Vagina (tissue), 2 donors: ENCODE measurements around the gene HOXB1. TPM values are rescaled to one million over a fixed set of nuclear protein-coding genes. Genes with fewer than 3 reads are reported as not detected.
A peak's percentile ranks its signal among the peaks of the same experiment; 100 is the strongest.

Experiments used
- DNase-seq, 2 donors: peaks; one replicate each; pipeline ENCODE4 v3.0.0-alpha.2; 2017; ENCODE audit errors: extremely low spot score in 2 of 2
- H3K27ac ChIP-seq: fragments of 200-600 bp; sonication (generic); one replicate; pipeline ENCODE4 v1.5.1; 2019
- H3K27me3 ChIP-seq: fragments of 200-600 bp; sonication (generic); one replicate; pipeline ENCODE4 v1.5.1; 2019
- H3K36me3 ChIP-seq, 2 donors: fragments of 200-600 bp; sonication (generic); one replicate each; pipeline ENCODE4 v1.5.1; 2017 to 2019
- H3K4me1 ChIP-seq: fragments of 200-600 bp; sonication (generic); one replicate; pipeline ENCODE4 v1.5.1; 2019
- H3K4me3 ChIP-seq, 2 donors: fragments of 200-600 bp; sonication (generic); 1 replicate in 1 of 2; 2 replicates in 1 of 2; pipeline ENCODE4 v1.5.1; 2016 to 2019
- H3K9me3 ChIP-seq: fragments of 200-600 bp; sonication (generic); one replicate; pipeline ENCODE4 v1.5.1; 2019
- POLR2A ChIP-seq, 2 donors: fragments of 450-650 bp; IDR thresholded peaks; one replicate each; pipeline ENCODE4 v1.6.1; 2017; ENCODE audit warnings: antibody characterized with exemption in 2 of 2, mild to moderate bottlenecking in 2 of 2, moderate library complexity in 2 of 2
- POLR2AphosphoS5 ChIP-seq, 2 donors: sonication (generic); formaldehyde crosslinking; IDR thresholded peaks; one replicate each; pipeline ENCODE4 v1.9.0; 2017; ENCODE audit warnings: antibody characterized with exemption in 2 of 2, mild to moderate bottlenecking in 2 of 2, low read depth in 1 of 2; ENCODE audit not compliant: insufficient read depth in 1 of 2
- intact Hi-C: fragments of 100-400 bp; cut with DNase I; formaldehyde crosslinking; loops from one replicate; pipeline ENCODE4 v1.15.1; 2023
- total RNA-seq: library from RNA; depleted of rRNA; stranded (reverse); fragments of >200 nt; gene quantifications from one replicate; pipeline ENCODE4 v1.2.3, GENCODE V29; 2016
- TF ChIP-seq, protein P1 (sequence below), 3 experiments: fragments of 450-650 bp in 2 of 3; fragments of 200-600 bp in 1 of 3; sonication (generic) in 1 of 3; IDR thresholded peaks; one replicate each; pipeline ENCODE4 v1.5.1; 2017 to 2019; ENCODE audit warnings: antibody characterized with exemption in 3 of 3, mild to moderate bottlenecking in 2 of 3, moderate library complexity in 2 of 3

The HOXB1 gene
- total RNA-seq, 1 donor from 2014 or later: not detected

DNA sequence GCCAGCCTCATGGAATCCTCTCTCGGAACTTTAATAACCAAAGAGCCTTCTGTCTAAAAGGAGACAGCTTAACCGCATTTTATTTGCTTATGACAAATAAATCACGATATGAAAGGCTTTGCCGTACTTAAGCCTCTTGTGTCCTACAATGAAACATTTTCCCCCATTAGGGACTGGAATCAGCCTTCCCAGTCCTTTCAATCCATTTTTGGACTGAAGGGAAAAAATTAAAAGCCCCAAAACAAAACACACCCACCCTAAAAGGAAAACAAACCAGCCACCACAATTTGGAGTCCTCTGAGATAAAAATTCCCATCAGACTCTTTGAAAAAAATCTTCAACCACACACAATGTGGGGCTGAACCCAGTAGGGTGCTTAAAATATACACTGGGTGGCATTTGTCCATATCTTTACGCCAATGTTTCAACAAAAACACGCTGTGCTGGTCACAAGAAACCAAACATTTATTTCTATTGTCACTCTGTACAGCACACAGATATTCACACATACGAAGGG is 44.3 kb upstream of the HOXB1 start:
- no peaks in the 10 kb centered on the region for H3K27me3 ChIP-seq
- no peaks in the 10 kb centered on the region for H3K36me3 ChIP-seq
- no peak overlapping the region for H3K27ac ChIP-seq
- intact Hi-C loops: no loop called here
- no peak overlapping the region for H3K4me3 ChIP-seq
- TF ChIP-seq POLR2A (IDR thresholded peaks at IDR 0.05) (no peak), POLR2AphosphoS5 (IDR thresholded peaks at IDR 0.05; ENCODE audit: insufficient read depth in 1 of 2, low read depth in 1 of 2) (no peak)
- TF ChIP-seq, protein P1, sequence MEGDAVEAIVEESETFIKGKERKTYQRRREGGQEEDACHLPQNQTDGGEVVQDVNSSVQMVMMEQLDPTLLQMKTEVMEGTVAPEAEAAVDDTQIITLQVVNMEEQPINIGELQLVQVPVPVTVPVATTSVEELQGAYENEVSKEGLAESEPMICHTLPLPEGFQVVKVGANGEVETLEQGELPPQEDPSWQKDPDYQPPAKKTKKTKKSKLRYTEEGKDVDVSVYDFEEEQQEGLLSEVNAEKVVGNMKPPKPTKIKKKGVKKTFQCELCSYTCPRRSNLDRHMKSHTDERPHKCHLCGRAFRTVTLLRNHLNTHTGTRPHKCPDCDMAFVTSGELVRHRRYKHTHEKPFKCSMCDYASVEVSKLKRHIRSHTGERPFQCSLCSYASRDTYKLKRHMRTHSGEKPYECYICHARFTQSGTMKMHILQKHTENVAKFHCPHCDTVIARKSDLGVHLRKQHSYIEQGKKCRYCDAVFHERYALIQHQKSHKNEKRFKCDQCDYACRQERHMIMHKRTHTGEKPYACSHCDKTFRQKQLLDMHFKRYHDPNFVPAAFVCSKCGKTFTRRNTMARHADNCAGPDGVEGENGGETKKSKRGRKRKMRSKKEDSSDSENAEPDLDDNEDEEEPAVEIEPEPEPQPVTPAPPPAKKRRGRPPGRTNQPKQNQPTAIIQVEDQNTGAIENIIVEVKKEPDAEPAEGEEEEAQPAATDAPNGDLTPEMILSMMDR (IDR thresholded peaks at IDR 0.05): no peak
- no peak for DNase-seq
- H3K4me1 ChIP-seq: peaks cover 34% of the 10 kb centered on the region
- H3K9me3 ChIP-seq: no peaks in the 10 kb centered on the region

DNA sequence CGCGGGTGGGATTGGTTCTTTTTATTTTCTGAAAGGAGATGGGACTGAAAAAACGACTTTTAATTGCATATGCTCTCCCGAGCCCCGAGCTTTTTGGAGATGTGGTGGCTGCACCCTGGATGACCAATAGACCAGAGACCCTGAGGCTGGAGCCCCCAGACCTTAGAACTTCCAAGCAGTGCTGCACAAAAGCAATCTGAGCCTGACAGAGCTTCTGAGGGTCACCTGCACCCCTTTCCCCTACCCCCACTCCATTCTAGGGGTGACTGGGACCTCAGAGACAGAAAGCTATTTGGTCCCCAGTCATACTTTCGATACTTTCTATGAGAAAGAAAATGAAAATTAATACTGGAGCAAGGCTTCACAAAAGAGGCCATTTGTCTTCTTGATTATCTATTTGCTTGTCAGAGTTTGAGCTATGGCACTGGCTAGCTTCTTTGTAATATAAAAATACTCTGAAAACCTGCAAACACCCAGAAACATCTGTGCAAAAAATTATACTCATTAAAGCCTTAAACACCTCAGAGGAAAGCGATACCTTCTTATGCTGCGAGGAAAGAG is 43.8 kb upstream of the HOXB1 start:
- Histone ChIP-seq H3K9me3 (no peaks in the 10 kb centered on the region), H3K27me3 (no peaks in the 10 kb centered on the region), H3K4me1 (peaks cover 34% of the 10 kb centered on the region), H3K4me3 (no peak overlapping the region), H3K36me3 (no peaks in the 10 kb centered on the region), H3K27ac (no peak overlapping the region)
- TF ChIP-seq, protein P1 (IDR thresholded peaks at IDR 0.05): no peak
- TF ChIP-seq POLR2A (IDR thresholded peaks at IDR 0.05) (no peak), POLR2AphosphoS5 (IDR thresholded peaks at IDR 0.05; ENCODE audit: insufficient read depth in 1 of 2, low read depth in 1 of 2) (no peak)
- intact Hi-C loops: no loop called here
- DNase-seq: no peak

DNA sequence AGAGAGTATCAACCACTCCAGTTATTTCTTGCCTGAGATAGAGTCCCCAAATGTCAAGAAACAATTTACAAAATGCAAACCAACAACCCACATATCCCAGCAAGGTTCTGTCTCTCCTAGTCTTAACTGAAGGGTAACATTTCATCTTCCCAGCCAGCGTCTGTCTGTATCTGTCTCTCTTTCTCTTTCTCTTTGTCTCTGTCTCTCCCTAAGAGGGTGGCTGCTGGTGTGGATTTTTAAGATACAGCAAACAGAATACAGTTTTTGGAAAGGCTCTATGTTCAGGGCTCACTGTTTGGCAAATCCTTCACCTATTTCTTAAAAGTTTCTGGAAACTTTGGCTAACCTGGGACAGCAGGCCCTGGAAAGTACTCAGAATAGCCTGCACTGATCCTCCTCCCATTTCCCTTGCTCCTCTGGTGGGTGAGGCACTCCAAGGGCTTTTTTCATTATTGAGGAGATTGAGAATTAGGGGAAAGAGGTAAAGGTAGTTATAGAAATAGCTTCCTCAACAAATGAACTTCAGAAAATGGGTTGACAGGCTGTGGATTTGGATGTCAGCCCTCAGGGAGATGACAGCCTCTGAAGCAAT is 41.1 kb upstream of the HOXB1 start:
- DNase-seq: no peak
- Histone ChIP-seq H3K4me3 (no peak overlapping the region), H3K36me3 (no peaks in the 10 kb centered on the region), H3K9me3 (no peaks in the 10 kb centered on the region), H3K4me1 (peaks cover 18% of the 10 kb centered on the region), H3K27me3 (peaks cover 9% of the 10 kb centered on the region), H3K27ac (peak overlapping the region; percentile 35)
- TF ChIP-seq, protein P1 (IDR thresholded peaks at IDR 0.05): no peak
- TF ChIP-seq POLR2A (IDR thresholded peaks at IDR 0.05) (no peak), POLR2AphosphoS5 (IDR thresholded peaks at IDR 0.05; ENCODE audit: insufficient read depth in 1 of 2, low read depth in 1 of 2) (no peak)
- intact Hi-C loops: no loop called here

DNA sequence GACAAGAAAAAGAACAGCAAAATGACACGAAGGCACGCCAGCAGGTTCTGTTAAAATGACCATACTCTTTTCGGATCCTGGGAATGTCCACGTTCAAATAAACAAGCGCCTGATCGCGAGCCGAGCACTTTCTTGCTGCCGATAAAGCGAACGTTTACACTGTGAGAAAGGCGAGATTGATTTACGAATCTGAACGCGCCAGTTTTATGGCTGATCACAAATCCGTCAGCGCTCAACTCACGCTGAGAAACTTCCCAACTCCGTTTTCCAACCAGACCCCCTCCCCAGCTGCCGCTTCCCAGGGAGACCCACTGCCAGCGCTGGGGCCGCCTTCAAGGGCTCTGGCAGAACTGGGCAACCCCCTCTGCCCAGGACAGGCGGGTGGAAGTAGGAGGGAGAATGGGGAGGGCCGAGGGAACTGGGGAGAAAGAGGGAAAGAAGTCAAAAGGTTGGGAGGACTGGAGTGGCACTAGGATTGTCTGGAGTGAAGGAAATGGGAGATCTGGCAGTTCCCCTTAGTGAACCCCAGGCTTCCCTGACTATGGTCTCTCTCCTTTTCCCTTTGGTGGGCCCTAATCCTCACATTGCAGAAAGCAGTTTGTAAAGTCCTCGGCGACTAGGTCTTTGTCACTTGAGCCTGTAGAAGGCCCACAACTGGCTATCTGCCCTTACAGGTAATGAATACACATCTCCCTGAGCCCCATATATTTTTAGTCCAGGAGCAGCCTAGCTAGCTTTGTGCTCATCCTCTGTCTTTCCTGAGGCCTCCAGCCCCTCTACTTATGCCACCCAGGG is 40.4 kb upstream of the HOXB1 start:
- no peaks in the 10 kb centered on the region for H3K36me3 ChIP-seq
- H3K4me3 ChIP-seq: peak overlapping the region in 1 of 2 donors; percentile 6
- H3K9me3 ChIP-seq: no peaks in the 10 kb centered on the region
- intact Hi-C loops: no loop called here
- TF ChIP-seq POLR2AphosphoS5 (IDR thresholded peaks at IDR 0.05; ENCODE audit: insufficient read depth in 1 of 2, low read depth in 1 of 2) (no peak), POLR2A (IDR thresholded peaks at IDR 0.05) (no peak)
- TF ChIP-seq, protein P1 (IDR thresholded peaks at IDR 0.05): no peak
- no peak for DNase-seq
- H3K27me3 ChIP-seq: peaks cover 9% of the 10 kb centered on the region
- peaks cover 13% of the 10 kb centered on the region for H3K4me1 ChIP-seq
- H3K27ac ChIP-seq: peak overlapping the region; percentile 35
